Kidney epithelial cell (primary cell): ENCODE data around the gene P2RY12. TPM values are rescaled to one million over a fixed set of nuclear protein-coding genes. Genes with fewer than 3 reads are reported as not detected.
A peak's percentile ranks its signal among the peaks of the same experiment; 100 is the strongest.

Experiments used
- DNase-seq: peaks from one replicate; pipeline ENCODE4 v3.0.0-alpha.2; 2010; ENCODE audit warnings: low read depth
- H3K27me3 ChIP-seq: 2 replicates; pipeline ENCODE4 v1.6.0; 2011; ENCODE audit warnings: low read length; ENCODE audit not compliant: control insufficient read depth, insufficient read depth
- H3K36me3 ChIP-seq: 2 replicates; pipeline ENCODE4 v1.5.1; 2011; ENCODE audit warnings: low read length; ENCODE audit not compliant: control insufficient read depth, insufficient read depth
- H3K4me3 ChIP-seq: 2 replicates; pipeline ENCODE4 v1.5.1; 2011; ENCODE audit warnings: low read depth, mild to moderate bottlenecking, control low read depth, low read length
- total RNA-seq: library from RNA; depleted of rRNA; stranded (reverse); fragments of >200 nt; gene quantifications from 2 replicates; pipeline ENCODE4 v1.2.3, GENCODE V29; 2015
- TF ChIP-seq, protein P1 (sequence below): IDR thresholded peaks from 2 replicates; pipeline ENCODE4 v1.5.1; 2011; ENCODE audit warnings: mild to moderate bottlenecking, moderate library complexity, low read length, control low read depth, inconsistent platforms; ENCODE audit not compliant: insufficient read depth, poor library complexity, severe bottlenecking

The P2RY12 gene
- total RNA-seq, 1 donor from 2014 or later: not detected

GRCh38 chr3:151293127-151293526 is 91.4 kb downstream of the P2RY12 start:
- H3K36me3 ChIP-seq: no peaks in the 10 kb centered on the region
- H3K4me3 ChIP-seq: no peak overlapping the region
- H3K27me3 ChIP-seq: no peaks in the 10 kb centered on the region
- no peak for DNase-seq
- TF ChIP-seq, protein P1, sequence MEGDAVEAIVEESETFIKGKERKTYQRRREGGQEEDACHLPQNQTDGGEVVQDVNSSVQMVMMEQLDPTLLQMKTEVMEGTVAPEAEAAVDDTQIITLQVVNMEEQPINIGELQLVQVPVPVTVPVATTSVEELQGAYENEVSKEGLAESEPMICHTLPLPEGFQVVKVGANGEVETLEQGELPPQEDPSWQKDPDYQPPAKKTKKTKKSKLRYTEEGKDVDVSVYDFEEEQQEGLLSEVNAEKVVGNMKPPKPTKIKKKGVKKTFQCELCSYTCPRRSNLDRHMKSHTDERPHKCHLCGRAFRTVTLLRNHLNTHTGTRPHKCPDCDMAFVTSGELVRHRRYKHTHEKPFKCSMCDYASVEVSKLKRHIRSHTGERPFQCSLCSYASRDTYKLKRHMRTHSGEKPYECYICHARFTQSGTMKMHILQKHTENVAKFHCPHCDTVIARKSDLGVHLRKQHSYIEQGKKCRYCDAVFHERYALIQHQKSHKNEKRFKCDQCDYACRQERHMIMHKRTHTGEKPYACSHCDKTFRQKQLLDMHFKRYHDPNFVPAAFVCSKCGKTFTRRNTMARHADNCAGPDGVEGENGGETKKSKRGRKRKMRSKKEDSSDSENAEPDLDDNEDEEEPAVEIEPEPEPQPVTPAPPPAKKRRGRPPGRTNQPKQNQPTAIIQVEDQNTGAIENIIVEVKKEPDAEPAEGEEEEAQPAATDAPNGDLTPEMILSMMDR: no peak

DNA sequence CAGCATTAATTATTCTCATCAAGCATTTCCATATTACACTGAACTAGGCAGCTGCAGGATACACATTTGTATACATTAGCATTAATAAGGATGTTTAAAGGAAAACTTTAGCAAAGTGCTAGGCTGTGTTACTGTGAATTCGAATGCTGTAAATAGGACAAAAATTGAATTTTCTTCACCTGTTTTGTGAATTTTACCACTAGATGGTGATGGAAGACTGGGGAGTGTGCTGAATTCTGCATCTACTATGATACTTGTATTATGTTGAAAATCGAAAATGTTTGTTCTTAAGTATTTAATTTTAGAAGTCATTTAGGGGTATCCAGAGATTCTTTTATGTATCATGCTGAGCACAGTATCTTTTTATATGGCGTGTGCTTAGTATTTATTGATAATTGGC is 93.9 kb downstream of the P2RY12 start:
- no peak for DNase-seq
- TF ChIP-seq, protein P1: peak; percentile 42
- Histone ChIP-seq H3K4me3 (no peak overlapping the region), H3K36me3 (no peaks in the 10 kb centered on the region), H3K27me3 (no peaks in the 10 kb centered on the region)

GRCh38 chr3:151289445-151289844 is 95.1 kb downstream of the P2RY12 start:
- Histone ChIP-seq H3K4me3 (no peak overlapping the region), H3K36me3 (no peaks in the 10 kb centered on the region), H3K27me3 (no peaks in the 10 kb centered on the region)
- TF ChIP-seq, protein P1: no peak
- DNase-seq: no peak

Other genes with a start within 250 kb of the P2RY12 start
- not detected in 2 replicates for gene GPR171, start 181.5 kb downstream of the P2RY12 start, total RNA-seq
- not detected in 2 replicates for gene P2RY14, start 106.2 kb downstream of the P2RY12 start, total RNA-seq
- 16.4 and 16.7 TPM in 2 replicates for gene GPR87, start 67.9 kb downstream of the P2RY12 start, total RNA-seq
- 0.13 TPM in 1 of 2 replicates, not detected in the other for gene P2RY13, start 55.2 kb downstream of the P2RY12 start, total RNA-seq
- gene IGSF10, start 76.3 kb upstream of the P2RY12 start, total RNA-seq: under 0.01 TPM in 1 of 2 replicates, not detected in the other